D721Med (cell line): ENCODE results near the gene CLSTN3.
A peak's percentile ranks its signal among the peaks of the same experiment; 100 is the strongest.

Experiments
- DNase-seq: peaks from one replicate; pipeline ENCODE4 v3.0.0; 2011; ENCODE audit warnings: low spot score; ENCODE audit not compliant: insufficient read length
- FAIRE-seq: peaks from 2 replicates; lab custom pipeline; 2011; peaks lifted over from hg19 to GRCh38; lab: Jason Lieb, UNC
- CTCF ChIP-seq: IDR thresholded peaks from 2 replicates; pipeline ENCODE4 v1.5.1; 2012; ENCODE audit warnings: mild to moderate bottlenecking, control low read depth; ENCODE audit not compliant: insufficient read depth; ENCODE audit errors: missing control alignments

CLSTN3 gene

GRCh38 chr12:7110661-7111060 is 19.5 kb upstream of the CLSTN3 start:
- no peak for FAIRE-seq
- no peak for TF ChIP-seq CTCF
- no peak for DNase-seq

- no peak for TF ChIP-seq CTCF
- DNase-seq (no peak), FAIRE-seq (no peak)
Measured at GRCh38 chr12:7112041-7112440, 18.1 kb upstream of the CLSTN3 start.

DNA sequence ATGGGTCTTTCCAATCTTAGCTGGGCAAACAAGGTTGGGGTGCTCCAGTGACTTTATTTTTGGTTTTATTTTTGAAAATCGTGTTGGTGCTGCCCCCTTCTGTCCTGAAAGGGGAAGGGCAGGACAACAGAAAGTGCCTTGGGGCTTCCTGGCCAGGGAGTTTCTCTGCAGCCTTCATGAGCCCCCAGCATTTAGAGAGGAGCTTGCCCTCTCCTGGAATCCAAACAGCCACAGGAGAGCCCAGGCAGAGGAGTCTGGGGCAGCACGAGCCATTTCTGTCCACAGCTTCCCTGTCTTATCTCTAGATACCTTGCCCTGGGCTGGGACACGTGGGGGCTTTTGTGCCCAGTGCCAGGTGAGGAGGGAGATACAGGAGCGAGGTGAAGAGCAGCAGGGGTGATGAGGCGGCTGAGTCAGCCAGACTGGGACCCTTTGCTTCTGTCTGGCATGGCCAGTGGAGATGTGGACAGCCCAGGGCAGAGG is 16.7 kb upstream of the CLSTN3 start:
- DNase-seq = no peak
- peak; percentile 41 for TF ChIP-seq CTCF
- peak; percentile 35 for FAIRE-seq

DNA sequence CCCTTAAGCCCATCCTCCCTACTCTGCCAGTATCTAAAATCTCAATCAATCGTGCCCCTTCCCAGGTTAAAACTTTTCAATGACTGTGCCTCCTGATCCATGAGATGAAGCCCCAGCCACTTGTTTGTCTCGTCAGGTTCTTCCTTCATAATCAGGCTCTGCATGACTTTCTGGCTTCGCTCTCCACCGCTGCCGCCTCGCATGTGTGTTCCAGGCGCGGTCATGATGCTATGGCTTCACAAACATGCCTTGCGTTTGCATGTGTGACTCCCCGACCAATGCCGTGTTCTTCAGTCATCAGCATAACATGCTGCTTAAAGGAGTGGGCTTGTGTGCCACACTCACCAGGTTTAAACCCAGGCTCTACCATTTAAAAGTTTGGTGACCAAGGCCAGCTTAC is 16.2 kb upstream of the CLSTN3 start:
- DNase-seq = no peak
- TF ChIP-seq CTCF = no peak
- no peak for FAIRE-seq

- no peak for TF ChIP-seq CTCF
- DNase-seq (no peak), FAIRE-seq (no peak)
Measured at GRCh38 chr12:7114851-7115250, 15.3 kb upstream of the CLSTN3 start.

- TF ChIP-seq CTCF = no peak
- no peak for FAIRE-seq
- no peak for DNase-seq
Measured at GRCh38 chr12:7116196-7116595, 14.0 kb upstream of the CLSTN3 start.

- TF ChIP-seq CTCF = no peak
- DNase-seq (no peak), FAIRE-seq (no peak)
Measured at GRCh38 chr12:7116916-7117315, 13.3 kb upstream of the CLSTN3 start.
